ENCODE results near the gene C11orf97. TPM values are rescaled to one million over a fixed set of nuclear protein-coding genes. Genes with fewer than 3 reads are reported as not detected.

Gene C11orf97
- total and polyA plus RNA-seq, 2 of the 13 experiments (the other 11 are each of a cell fraction or from before 2014, with no cell fraction given) = 0.35 TPM; not detected in 1

DNA sequence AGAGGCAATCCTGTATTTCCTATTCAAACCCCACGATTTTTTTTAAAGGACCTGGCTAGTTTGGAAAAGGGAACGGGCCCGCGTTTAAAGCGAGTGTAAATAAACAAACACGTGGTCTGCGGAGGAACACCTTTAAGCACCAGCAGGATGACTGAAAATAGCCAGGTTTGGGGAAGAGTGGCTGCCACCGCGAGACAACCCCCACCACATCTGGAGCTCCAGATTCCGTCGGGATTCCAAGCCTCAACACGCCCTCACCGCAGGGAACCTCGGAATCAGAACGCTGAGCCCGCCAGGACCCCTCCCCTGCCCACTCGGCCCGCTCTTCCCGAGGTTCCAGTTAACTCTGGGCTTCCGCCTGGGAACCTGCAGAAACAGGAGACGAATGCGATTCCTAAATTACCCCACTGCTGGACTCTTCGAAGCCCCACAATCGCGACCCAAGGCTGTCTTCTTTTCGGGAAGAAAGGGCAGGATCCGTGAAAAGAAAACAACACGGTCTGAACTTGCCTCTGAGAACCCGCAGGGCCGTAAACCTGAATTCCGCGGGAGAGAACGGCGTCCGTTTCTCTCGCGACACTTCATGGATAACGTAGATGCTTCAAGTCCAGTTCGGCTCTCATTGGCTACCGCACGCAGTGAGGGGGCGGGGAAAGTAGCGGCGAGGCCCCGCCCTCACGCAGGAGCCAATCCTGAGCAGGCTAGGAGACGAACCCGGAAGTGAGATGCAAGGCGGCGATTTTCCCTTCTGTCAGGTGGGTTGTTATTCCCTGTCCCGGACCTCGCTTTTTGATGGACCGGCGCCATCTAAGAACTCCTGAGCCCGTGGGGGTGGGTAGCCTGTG lies 18.8 kb upstream of the C11orf97 start, which contains the start of the genes ANKRD49 and MRE11 (continued):
- TF ChIP-seq, protein P1, sequence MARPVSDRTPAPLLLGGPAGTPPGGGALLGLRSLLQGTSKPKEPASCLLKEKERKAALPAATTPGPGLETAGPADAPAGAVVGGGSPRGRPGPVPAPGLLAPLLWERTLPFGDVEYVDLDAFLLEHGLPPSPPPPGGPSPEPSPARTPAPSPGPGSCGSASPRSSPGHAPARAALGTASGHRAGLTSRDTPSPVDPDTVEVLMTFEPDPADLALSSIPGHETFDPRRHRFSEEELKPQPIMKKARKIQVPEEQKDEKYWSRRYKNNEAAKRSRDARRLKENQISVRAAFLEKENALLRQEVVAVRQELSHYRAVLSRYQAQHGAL (CRISPR knock-in tag; IDR thresholded peaks at IDR 0.05; ENCODE audit: not compliant biosample characterization) = no peak
- no peak for TF ChIP-seq ZNF496 (CRISPR knock-in tag; IDR thresholded peaks at IDR 0.05; ENCODE audit: insufficient replicate concordance)
- TF ChIP-seq SSRP1 (CRISPR knock-in tag; IDR thresholded peaks at IDR 0.05) = no peak
- TF ChIP-seq, protein P2, sequence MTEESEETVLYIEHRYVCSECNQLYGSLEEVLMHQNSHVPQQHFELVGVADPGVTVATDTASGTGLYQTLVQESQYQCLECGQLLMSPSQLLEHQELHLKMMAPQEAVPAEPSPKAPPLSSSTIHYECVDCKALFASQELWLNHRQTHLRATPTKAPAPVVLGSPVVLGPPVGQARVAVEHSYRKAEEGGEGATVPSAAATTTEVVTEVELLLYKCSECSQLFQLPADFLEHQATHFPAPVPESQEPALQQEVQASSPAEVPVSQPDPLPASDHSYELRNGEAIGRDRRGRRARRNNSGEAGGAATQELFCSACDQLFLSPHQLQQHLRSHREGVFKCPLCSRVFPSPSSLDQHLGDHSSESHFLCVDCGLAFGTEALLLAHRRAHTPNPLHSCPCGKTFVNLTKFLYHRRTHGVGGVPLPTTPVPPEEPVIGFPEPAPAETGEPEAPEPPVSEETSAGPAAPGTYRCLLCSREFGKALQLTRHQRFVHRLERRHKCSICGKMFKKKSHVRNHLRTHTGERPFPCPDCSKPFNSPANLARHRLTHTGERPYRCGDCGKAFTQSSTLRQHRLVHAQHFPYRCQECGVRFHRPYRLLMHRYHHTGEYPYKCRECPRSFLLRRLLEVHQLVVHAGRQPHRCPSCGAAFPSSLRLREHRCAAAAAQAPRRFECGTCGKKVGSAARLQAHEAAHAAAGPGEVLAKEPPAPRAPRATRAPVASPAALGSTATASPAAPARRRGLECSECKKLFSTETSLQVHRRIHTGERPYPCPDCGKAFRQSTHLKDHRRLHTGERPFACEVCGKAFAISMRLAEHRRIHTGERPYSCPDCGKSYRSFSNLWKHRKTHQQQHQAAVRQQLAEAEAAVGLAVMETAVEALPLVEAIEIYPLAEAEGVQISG (CRISPR knock-in tag; IDR thresholded peaks at IDR 0.05) = peak; percentile 58; the same call in 1 of the 2 replicates
- TF ChIP-seq, protein P3, sequence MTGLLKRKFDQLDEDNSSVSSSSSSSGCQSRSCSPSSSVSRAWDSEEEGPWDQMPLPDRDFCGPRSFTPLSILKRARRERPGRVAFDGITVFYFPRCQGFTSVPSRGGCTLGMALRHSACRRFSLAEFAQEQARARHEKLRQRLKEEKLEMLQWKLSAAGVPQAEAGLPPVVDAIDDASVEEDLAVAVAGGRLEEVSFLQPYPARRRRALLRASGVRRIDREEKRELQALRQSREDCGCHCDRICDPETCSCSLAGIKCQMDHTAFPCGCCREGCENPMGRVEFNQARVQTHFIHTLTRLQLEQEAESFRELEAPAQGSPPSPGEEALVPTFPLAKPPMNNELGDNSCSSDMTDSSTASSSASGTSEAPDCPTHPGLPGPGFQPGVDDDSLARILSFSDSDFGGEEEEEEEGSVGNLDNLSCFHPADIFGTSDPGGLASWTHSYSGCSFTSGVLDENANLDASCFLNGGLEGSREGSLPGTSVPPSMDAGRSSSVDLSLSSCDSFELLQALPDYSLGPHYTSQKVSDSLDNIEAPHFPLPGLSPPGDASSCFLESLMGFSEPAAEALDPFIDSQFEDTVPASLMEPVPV (CRISPR knock-in tag; IDR thresholded peaks at IDR 0.05) = peak; percentile 39; the same call in 1 of the 2 replicates
- TF ChIP-seq PRPF4 (IDR thresholded peaks at IDR 0.05; ENCODE audit: low read depth, low read length, poor library complexity, severe bottlenecking) = no peak
- no peak for TF ChIP-seq HMGA1 (CRISPR knock-in tag; conservative IDR thresholded peaks at IDR 0.05)
- TF ChIP-seq ZNF839 (CRISPR knock-in tag; IDR thresholded peaks at IDR 0.05; ENCODE audit: borderline replicate concordance) = no peak
- TF ChIP-seq, protein P4, sequence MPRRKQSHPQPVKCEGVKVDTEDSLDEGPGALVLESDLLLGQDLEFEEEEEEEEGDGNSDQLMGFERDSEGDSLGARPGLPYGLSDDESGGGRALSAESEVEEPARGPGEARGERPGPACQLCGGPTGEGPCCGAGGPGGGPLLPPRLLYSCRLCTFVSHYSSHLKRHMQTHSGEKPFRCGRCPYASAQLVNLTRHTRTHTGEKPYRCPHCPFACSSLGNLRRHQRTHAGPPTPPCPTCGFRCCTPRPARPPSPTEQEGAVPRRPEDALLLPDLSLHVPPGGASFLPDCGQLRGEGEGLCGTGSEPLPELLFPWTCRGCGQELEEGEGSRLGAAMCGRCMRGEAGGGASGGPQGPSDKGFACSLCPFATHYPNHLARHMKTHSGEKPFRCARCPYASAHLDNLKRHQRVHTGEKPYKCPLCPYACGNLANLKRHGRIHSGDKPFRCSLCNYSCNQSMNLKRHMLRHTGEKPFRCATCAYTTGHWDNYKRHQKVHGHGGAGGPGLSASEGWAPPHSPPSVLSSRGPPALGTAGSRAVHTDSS (CRISPR knock-in tag; conservative IDR thresholded peaks at IDR 0.05) = no peak
- TF ChIP-seq, protein P5, sequence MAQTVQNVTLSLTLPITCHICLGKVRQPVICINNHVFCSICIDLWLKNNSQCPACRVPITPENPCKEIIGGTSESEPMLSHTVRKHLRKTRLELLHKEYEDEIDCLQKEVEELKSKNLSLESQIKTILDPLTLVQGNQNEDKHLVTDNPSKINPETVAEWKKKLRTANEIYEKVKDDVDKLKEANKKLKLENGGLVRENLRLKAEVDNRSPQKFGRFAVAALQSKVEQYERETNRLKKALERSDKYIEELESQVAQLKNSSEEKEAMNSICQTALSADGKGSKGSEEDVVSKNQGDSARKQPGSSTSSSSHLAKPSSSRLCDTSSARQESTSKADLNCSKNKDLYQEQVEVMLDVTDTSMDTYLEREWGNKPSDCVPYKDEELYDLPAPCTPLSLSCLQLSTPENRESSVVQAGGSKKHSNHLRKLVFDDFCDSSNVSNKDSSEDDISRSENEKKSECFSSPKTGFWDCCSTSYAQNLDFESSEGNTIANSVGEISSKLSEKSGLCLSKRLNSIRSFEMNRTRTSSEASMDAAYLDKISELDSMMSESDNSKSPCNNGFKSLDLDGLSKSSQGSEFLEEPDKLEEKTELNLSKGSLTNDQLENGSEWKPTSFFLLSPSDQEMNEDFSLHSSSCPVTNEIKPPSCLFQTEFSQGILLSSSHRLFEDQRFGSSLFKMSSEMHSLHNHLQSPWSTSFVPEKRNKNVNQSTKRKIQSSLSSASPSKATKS (CRISPR knock-in tag; IDR thresholded peaks at IDR 0.05) = no peak
- no peak for TF ChIP-seq ETV6 (CRISPR knock-in tag; conservative IDR thresholded peaks at IDR 0.05)
- TF ChIP-seq ZFP41 (CRISPR knock-in tag; IDR thresholded peaks at IDR 0.05; ENCODE audit: borderline replicate concordance) = no peak
- TF ChIP-seq ZBTB21 (CRISPR knock-in tag; IDR thresholded peaks at IDR 0.05) = no peak
- TF ChIP-seq ZNF773 (CRISPR knock-in tag; IDR thresholded peaks at IDR 0.05; ENCODE audit: borderline replicate concordance) = no peak
- peak; percentile 93 for TF ChIP-seq PHF8 (CRISPR knock-in tag; IDR thresholded peaks at IDR 0.05)
- TF ChIP-seq, protein P6, sequence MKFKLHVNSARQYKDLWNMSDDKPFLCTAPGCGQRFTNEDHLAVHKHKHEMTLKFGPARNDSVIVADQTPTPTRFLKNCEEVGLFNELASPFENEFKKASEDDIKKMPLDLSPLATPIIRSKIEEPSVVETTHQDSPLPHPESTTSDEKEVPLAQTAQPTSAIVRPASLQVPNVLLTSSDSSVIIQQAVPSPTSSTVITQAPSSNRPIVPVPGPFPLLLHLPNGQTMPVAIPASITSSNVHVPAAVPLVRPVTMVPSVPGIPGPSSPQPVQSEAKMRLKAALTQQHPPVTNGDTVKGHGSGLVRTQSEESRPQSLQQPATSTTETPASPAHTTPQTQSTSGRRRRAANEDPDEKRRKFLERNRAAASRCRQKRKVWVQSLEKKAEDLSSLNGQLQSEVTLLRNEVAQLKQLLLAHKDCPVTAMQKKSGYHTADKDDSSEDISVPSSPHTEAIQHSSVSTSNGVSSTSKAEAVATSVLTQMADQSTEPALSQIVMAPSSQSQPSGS (CRISPR knock-in tag; IDR thresholded peaks at IDR 0.05) = no peak; the same call in 1 of the 2 replicates
- TF ChIP-seq SRY (CRISPR knock-in tag; IDR thresholded peaks at IDR 0.05) = no peak
- no peak for TF ChIP-seq FOSL1 (CRISPR knock-in tag; IDR thresholded peaks at IDR 0.05; ENCODE audit: borderline replicate concordance)

Measured in HepG2 (cell line).